ENCODE measurements around the gene DOK6.

DNA sequence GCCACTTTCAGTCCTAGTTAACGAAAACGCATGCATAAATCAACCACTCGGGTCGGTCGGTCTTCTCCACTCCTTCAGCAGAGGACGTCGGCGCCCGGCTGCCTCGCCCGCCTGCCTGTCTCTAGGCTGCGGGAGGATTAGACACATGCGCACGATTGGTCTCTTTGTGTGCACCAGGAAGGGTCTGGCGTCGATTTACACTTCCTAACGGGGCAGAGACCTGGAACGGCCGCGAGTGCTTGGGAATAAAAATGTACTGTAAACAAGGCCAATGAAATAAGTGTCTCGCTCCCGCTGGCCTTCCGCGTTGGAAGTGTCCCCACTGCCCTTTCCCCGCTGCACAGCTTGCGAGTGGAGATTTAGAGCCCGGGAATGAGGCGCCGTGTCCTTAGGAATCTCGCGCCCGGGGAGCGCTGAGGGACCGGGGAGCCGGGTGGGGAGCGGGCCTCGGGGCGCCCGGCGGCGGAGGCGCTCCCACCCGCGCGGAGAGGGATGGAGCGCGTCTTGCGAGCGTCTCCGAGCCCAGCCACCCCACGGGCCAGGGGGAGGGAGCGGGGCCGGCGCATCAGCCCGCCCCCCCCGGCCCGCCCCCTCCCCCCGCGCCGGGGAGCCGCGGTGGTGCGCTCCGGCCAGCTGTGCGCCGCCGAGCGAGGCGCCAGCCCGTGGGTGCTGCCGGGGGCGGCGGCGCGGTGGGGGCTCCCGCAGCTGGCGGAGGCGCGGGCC, at the start of gene DOK6:
- TF ChIP-seq, protein P1, sequence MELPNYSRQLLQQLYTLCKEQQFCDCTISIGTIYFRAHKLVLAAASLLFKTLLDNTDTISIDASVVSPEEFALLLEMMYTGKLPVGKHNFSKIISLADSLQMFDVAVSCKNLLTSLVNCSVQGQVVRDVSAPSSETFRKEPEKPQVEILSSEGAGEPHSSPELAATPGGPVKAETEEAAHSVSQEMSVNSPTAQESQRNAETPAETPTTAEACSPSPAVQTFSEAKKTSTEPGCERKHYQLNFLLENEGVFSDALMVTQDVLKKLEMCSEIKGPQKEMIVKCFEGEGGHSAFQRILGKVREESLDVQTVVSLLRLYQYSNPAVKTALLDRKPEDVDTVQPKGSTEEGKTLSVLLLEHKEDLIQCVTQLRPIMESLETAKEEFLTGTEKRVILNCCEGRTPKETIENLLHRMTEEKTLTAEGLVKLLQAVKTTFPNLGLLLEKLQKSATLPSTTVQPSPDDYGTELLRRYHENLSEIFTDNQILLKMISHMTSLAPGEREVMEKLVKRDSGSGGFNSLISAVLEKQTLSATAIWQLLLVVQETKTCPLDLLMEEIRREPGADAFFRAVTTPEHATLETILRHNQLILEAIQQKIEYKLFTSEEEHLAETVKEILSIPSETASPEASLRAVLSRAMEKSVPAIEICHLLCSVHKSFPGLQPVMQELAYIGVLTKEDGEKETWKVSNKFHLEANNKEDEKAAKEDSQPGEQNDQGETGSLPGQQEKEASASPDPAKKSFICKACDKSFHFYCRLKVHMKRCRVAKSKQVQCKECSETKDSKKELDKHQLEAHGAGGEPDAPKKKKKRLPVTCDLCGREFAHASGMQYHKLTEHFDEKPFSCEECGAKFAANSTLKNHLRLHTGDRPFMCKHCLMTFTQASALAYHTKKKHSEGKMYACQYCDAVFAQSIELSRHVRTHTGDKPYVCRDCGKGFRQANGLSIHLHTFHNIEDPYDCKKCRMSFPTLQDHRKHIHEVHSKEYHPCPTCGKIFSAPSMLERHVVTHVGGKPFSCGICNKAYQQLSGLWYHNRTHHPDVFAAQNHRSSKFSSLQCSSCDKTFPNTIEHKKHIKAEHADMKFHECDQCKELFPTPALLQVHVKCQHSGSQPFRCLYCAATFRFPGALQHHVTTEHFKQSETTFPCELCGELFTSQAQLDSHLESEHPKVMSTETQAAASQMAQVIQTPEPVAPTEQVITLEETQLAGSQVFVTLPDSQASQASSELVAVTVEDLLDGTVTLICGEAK (IDR thresholded peaks at IDR 0.05; ENCODE audit: borderline replicate concordance), result no peak
- no peak for TF ChIP-seq NFXL1 (IDR thresholded peaks at IDR 0.05; ENCODE audit: borderline replicate concordance)
- no peak for TF ChIP-seq MYB (IDR thresholded peaks at IDR 0.05; ENCODE audit: borderline replicate concordance, low read depth, low read length)
- no peak for TF ChIP-seq FOXK2 (IDR thresholded peaks at IDR 0.05)
- TF ChIP-seq ESRRA (IDR thresholded peaks at IDR 0.05; ENCODE audit: low read length), result no peak
- no peak for TF ChIP-seq EZH2 (IDR thresholded peaks at IDR 0.05; ENCODE audit: borderline replicate concordance, control insufficient read depth, low read depth, low read length)
- TF ChIP-seq CREM (IDR thresholded peaks at IDR 0.05; ENCODE audit: low read depth), result no peak
- TF ChIP-seq EP300 (IDR thresholded peaks at IDR 0.05; ENCODE audit: borderline replicate concordance in 1 of 2, control insufficient read depth in 1 of 2, low read depth in 2 of 2, low read length in 2 of 2), result no peak
- TF ChIP-seq MXI1 (IDR thresholded peaks at IDR 0.05; ENCODE audit: low read depth, low read length), result no peak
- TF ChIP-seq POLR2A (IDR thresholded peaks at IDR 0.05; ENCODE audit: low read depth, low read length), result no peak
- TF ChIP-seq, protein P2, sequence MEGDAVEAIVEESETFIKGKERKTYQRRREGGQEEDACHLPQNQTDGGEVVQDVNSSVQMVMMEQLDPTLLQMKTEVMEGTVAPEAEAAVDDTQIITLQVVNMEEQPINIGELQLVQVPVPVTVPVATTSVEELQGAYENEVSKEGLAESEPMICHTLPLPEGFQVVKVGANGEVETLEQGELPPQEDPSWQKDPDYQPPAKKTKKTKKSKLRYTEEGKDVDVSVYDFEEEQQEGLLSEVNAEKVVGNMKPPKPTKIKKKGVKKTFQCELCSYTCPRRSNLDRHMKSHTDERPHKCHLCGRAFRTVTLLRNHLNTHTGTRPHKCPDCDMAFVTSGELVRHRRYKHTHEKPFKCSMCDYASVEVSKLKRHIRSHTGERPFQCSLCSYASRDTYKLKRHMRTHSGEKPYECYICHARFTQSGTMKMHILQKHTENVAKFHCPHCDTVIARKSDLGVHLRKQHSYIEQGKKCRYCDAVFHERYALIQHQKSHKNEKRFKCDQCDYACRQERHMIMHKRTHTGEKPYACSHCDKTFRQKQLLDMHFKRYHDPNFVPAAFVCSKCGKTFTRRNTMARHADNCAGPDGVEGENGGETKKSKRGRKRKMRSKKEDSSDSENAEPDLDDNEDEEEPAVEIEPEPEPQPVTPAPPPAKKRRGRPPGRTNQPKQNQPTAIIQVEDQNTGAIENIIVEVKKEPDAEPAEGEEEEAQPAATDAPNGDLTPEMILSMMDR (IDR thresholded peaks at IDR 0.05 in 2 of 3, conservative IDR thresholded peaks at IDR 0.05 in 1 of 3; ENCODE audit: control insufficient read depth in 2 of 3, extremely low read depth in 1 of 3, insufficient read depth in 1 of 3, low read depth in 3 of 3, low read length in 3 of 3), result no peak
- TF ChIP-seq FOXM1 (IDR thresholded peaks at IDR 0.05; ENCODE audit: low read depth, low read length), result no peak
